ENCODE data around the gene DLGAP3. TPM values are rescaled to one million over a fixed set of nuclear protein-coding genes. Genes with fewer than 3 reads are reported as not detected.
A peak's percentile ranks its signal among the peaks of the same experiment; 100 is the strongest.

Gene DLGAP3
- total RNA-seq, 2 experiments from 2014 or later: 0.69 to 0.74 TPM

GRCh38 chr1:34910425-34910824 is 19.0 kb downstream of the DLGAP3 start:
- H3K9me3 Mint-ChIP-seq: no peaks in the 10 kb centered on the region
- no peaks in the 10 kb centered on the region for H3K4me1 Mint-ChIP-seq (ENCODE audit: low read depth)
- no peaks in the 10 kb centered on the region for H3K36me3 Mint-ChIP-seq (ENCODE audit: low read depth)
- peaks cover 4% of the 10 kb centered on the region for H3K27me3 Mint-ChIP-seq (ENCODE audit: low read depth)
- CTCF ChIA-PET: no interaction called here
- DNase-seq: no peak
- no peak overlapping the region for H3K4me3 Mint-ChIP-seq
- H3K27ac Mint-ChIP-seq: no peak overlapping the region
- intact Hi-C loops (cut with micrococcal nuclease): no loop called here

GRCh38 chr1:34908369-34908768 is 21.1 kb downstream of the DLGAP3 start:
- no peak for DNase-seq
- intact Hi-C loops (cut with micrococcal nuclease): no loop called here
- CTCF ChIA-PET: no interaction called here
- Mint-ChIP-seq H3K27ac (no peak overlapping the region), H3K36me3 (ENCODE audit: low read depth) (no peaks in the 10 kb centered on the region), H3K4me3 (no peak overlapping the region), H3K27me3 (ENCODE audit: low read depth) (peaks cover 4% of the 10 kb centered on the region), H3K4me1 (ENCODE audit: low read depth) (no peaks in the 10 kb centered on the region), H3K9me3 (no peaks in the 10 kb centered on the region)

GRCh38 chr1:34907487-34908090 is 21.9 kb downstream of the DLGAP3 start:
- intact Hi-C loops (cut with micrococcal nuclease): no loop called here
- no peaks in the 10 kb centered on the region for H3K36me3 Mint-ChIP-seq (ENCODE audit: low read depth)
- H3K27me3 Mint-ChIP-seq (ENCODE audit: low read depth): peaks cover 4% of the 10 kb centered on the region
- H3K4me1 Mint-ChIP-seq (ENCODE audit: low read depth): no peaks in the 10 kb centered on the region
- CTCF ChIA-PET: interaction anchor here (0.9 kb wide), 1 partner anchor 121 kb away, joined by 4 read pairs; no protein-coding TSS in a partner anchor
- H3K9me3 Mint-ChIP-seq: no peaks in the 10 kb centered on the region
- H3K27ac Mint-ChIP-seq: no peak overlapping the region
- peak; percentile 37 for DNase-seq
- no peak overlapping the region for H3K4me3 Mint-ChIP-seq

GRCh38 chr1:34906756-34907155 is 22.7 kb downstream of the DLGAP3 start:
- intact Hi-C loops (cut with micrococcal nuclease): no loop called here
- no peaks in the 10 kb centered on the region for H3K36me3 Mint-ChIP-seq (ENCODE audit: low read depth)
- CTCF ChIA-PET: interaction anchor here (0.9 kb wide), 1 partner anchor 121 kb away, joined by 4 read pairs; no protein-coding TSS in a partner anchor
- DNase-seq: no peak
- no peak overlapping the region for H3K4me3 Mint-ChIP-seq
- H3K9me3 Mint-ChIP-seq: no peaks in the 10 kb centered on the region
- H3K4me1 Mint-ChIP-seq (ENCODE audit: low read depth): no peaks in the 10 kb centered on the region
- peaks cover 8% of the 10 kb centered on the region for H3K27me3 Mint-ChIP-seq (ENCODE audit: low read depth)
- H3K27ac Mint-ChIP-seq: no peak overlapping the region

- intact Hi-C loops (cut with micrococcal nuclease): no loop called here
- no peak for DNase-seq
- Mint-ChIP-seq H3K4me1 (ENCODE audit: low read depth) (no peaks in the 10 kb centered on the region), H3K36me3 (ENCODE audit: low read depth) (no peaks in the 10 kb centered on the region), H3K4me3 (no peak overlapping the region), H3K27ac (no peak overlapping the region), H3K9me3 (no peaks in the 10 kb centered on the region), H3K27me3 (ENCODE audit: low read depth) (peaks cover 10% of the 10 kb centered on the region)
- CTCF ChIA-PET: no interaction called here
These were observed 23.2 kb downstream of the DLGAP3 start for GRCh38 chr1:34906222-34906621.

- Mint-ChIP-seq H3K27ac (no peak overlapping the region), H3K4me3 (no peak overlapping the region), H3K36me3 (ENCODE audit: low read depth) (no peaks in the 10 kb centered on the region), H3K9me3 (no peaks in the 10 kb centered on the region), H3K4me1 (ENCODE audit: low read depth) (no peaks in the 10 kb centered on the region), H3K27me3 (ENCODE audit: low read depth) (peaks cover 20% of the 10 kb centered on the region)
- intact Hi-C loops (cut with micrococcal nuclease): no loop called here
- CTCF ChIA-PET: interaction anchor here (0.6 kb wide), 1 partner anchor 348 kb away, joined by 3 read pairs; no protein-coding TSS in a partner anchor
- DNase-seq: no peak
These were observed 24.4 kb downstream of the DLGAP3 start for GRCh38 chr1:34905098-34905459.

GRCh38 chr1:34904236-34905097 is 25.0 kb downstream of the DLGAP3 start:
- intact Hi-C loops (cut with micrococcal nuclease): no loop called here

GRCh38 chr1:34901919-34902318 is 27.5 kb downstream of the DLGAP3 start:
- Mint-ChIP-seq H3K36me3 (ENCODE audit: low read depth) (no peaks in the 10 kb centered on the region), H3K4me1 (ENCODE audit: low read depth) (no peaks in the 10 kb centered on the region), H3K27ac (no peak overlapping the region), H3K27me3 (ENCODE audit: low read depth) (peaks cover 16% of the 10 kb centered on the region), H3K9me3 (no peaks in the 10 kb centered on the region), H3K4me3 (no peak overlapping the region)
- intact Hi-C loops (cut with micrococcal nuclease): no loop called here
- CTCF ChIA-PET: no interaction called here
- no peak for DNase-seq

More at GRCh38 chr1:34904236-34905097, 25.0 kb downstream of the DLGAP3 start:
- no peak for DNase-seq
- no peaks in the 10 kb centered on the region for H3K4me1 Mint-ChIP-seq (ENCODE audit: low read depth)
- no peak overlapping the region for H3K27ac Mint-ChIP-seq
- peaks cover 20% of the 10 kb centered on the region for H3K27me3 Mint-ChIP-seq (ENCODE audit: low read depth)
- CTCF ChIA-PET: no interaction called here
- no peaks in the 10 kb centered on the region for H3K9me3 Mint-ChIP-seq
- no peaks in the 10 kb centered on the region for H3K36me3 Mint-ChIP-seq (ENCODE audit: low read depth)
- no peak overlapping the region for H3K4me3 Mint-ChIP-seq

- H3K36me3 Mint-ChIP-seq (ENCODE audit: low read depth): no peaks in the 10 kb centered on the region
- CTCF ChIA-PET: no interaction called here
- no peak for DNase-seq
- H3K27ac Mint-ChIP-seq: no peak overlapping the region
- peaks cover 16% of the 10 kb centered on the region for H3K27me3 Mint-ChIP-seq (ENCODE audit: low read depth)
- no peaks in the 10 kb centered on the region for H3K9me3 Mint-ChIP-seq
- intact Hi-C loops (cut with micrococcal nuclease): no loop called here
- H3K4me1 Mint-ChIP-seq (ENCODE audit: low read depth): no peaks in the 10 kb centered on the region
- no peak overlapping the region for H3K4me3 Mint-ChIP-seq
These were observed 28.5 kb downstream of the DLGAP3 start for GRCh38 chr1:34900775-34901502.

- Mint-ChIP-seq H3K27ac (no peak overlapping the region), H3K36me3 (ENCODE audit: low read depth) (no peaks in the 10 kb centered on the region), H3K27me3 (ENCODE audit: low read depth) (peaks cover 16% of the 10 kb centered on the region), H3K4me3 (no peak overlapping the region), H3K9me3 (no peaks in the 10 kb centered on the region), H3K4me1 (ENCODE audit: low read depth) (no peaks in the 10 kb centered on the region)
- DNase-seq: no peak
- CTCF ChIA-PET: no interaction called here
- intact Hi-C loops (cut with micrococcal nuclease): no loop called here
These were observed 29.5 kb downstream of the DLGAP3 start for GRCh38 chr1:34899906-34900305.

- peaks cover 16% of the 10 kb centered on the region for H3K27me3 Mint-ChIP-seq (ENCODE audit: low read depth)
- CTCF ChIA-PET: no interaction called here
These were observed 30.0 kb downstream of the DLGAP3 start for GRCh38 chr1:34899471-34899870.

GRCh38 chr1:34898330-34898761 is 31.1 kb downstream of the DLGAP3 start:
- Mint-ChIP-seq H3K9me3 (peaks cover 1% of the 10 kb centered on the region), H3K36me3 (ENCODE audit: low read depth) (no peaks in the 10 kb centered on the region), H3K4me1 (ENCODE audit: low read depth) (no peaks in the 10 kb centered on the region), H3K27ac (no peak overlapping the region), H3K27me3 (ENCODE audit: low read depth) (peaks cover 16% of the 10 kb centered on the region), H3K4me3 (no peak overlapping the region)
- intact Hi-C loops (cut with micrococcal nuclease): no loop called here
- no peak for DNase-seq
- CTCF ChIA-PET: no interaction called here

More at GRCh38 chr1:34899471-34899870, 30.0 kb downstream of the DLGAP3 start:
- Mint-ChIP-seq H3K4me3 (no peak overlapping the region), H3K27ac (no peak overlapping the region), H3K9me3 (no peaks in the 10 kb centered on the region), H3K36me3 (ENCODE audit: low read depth) (no peaks in the 10 kb centered on the region), H3K4me1 (ENCODE audit: low read depth) (no peaks in the 10 kb centered on the region)
- no peak for DNase-seq
- intact Hi-C loops (cut with micrococcal nuclease): no loop called here
